ENCODE data around the gene KCTD4.
A peak's percentile ranks its signal among the peaks of the same experiment; 100 is the strongest.

KCTD4 gene

GRCh38 chr13:45219123-45219891 is 18.5 kb upstream of the KCTD4 start:
- no peak for TF ChIP-seq ZFP3 (CRISPR knock-in tag; IDR thresholded peaks at IDR 0.05)

GRCh38 chr13:45218689-45219088 is 17.8 kb upstream of the KCTD4 start:
- ATAC-seq = peak; percentile 47
- TF ChIP-seq ZNF565 (CRISPR knock-in tag; conservative IDR thresholded peaks at IDR 0.05; ENCODE audit: low read depth) (no peak), PPARA (CRISPR knock-in tag; IDR thresholded peaks at IDR 0.05; ENCODE audit: borderline replicate concordance) (no peak), CSRNP3 (CRISPR knock-in tag; IDR thresholded peaks at IDR 0.05) (no peak), ZFP30 (CRISPR knock-in tag; IDR thresholded peaks at IDR 0.05) (no peak), GLIS3 (CRISPR knock-in tag; IDR thresholded peaks at IDR 0.05) (no peak), ARNTL (CRISPR knock-in tag; IDR thresholded peaks at IDR 0.05; ENCODE audit: borderline replicate concordance, low read depth) (no peak), TCF4 (CRISPR knock-in tag; IDR thresholded peaks at IDR 0.05; ENCODE audit: borderline replicate concordance) (no peak), ISL1 (CRISPR knock-in tag; IDR thresholded peaks at IDR 0.05) (no peak), ZC3H10 (CRISPR knock-in tag; IDR thresholded peaks at IDR 0.05) (no peak), BACH2 (CRISPR knock-in tag; IDR thresholded peaks at IDR 0.05; ENCODE audit: borderline replicate concordance) (no peak), CREB5 (CRISPR knock-in tag; IDR thresholded peaks at IDR 0.05; ENCODE audit: low read depth) (no peak), ZNF8 (CRISPR knock-in tag; IDR thresholded peaks at IDR 0.05) (no peak), SNAI2 (CRISPR knock-in tag; IDR thresholded peaks at IDR 0.05) (no peak)

More at GRCh38 chr13:45219123-45219891, 18.5 kb upstream of the KCTD4 start:
- peak; percentile 53 for ATAC-seq

- ATAC-seq = no peak
- TF ChIP-seq TSHZ2 (CRISPR knock-in tag; IDR thresholded peaks at IDR 0.05) = no peak
- TF ChIP-seq RARB (CRISPR knock-in tag; IDR thresholded peaks at IDR 0.05) = no peak
- no peak for TF ChIP-seq ESRRG (CRISPR knock-in tag; IDR thresholded peaks at IDR 0.05)
- TF ChIP-seq SNAI2 (CRISPR knock-in tag; IDR thresholded peaks at IDR 0.05) = no peak
- TF ChIP-seq TOX (CRISPR knock-in tag; IDR thresholded peaks at IDR 0.05; ENCODE audit: borderline replicate concordance) = no peak
- no peak for TF ChIP-seq ZFP30 (CRISPR knock-in tag; IDR thresholded peaks at IDR 0.05)
- no peak for TF ChIP-seq CSRNP3 (CRISPR knock-in tag; IDR thresholded peaks at IDR 0.05)
- no peak for TF ChIP-seq TCF4 (CRISPR knock-in tag; IDR thresholded peaks at IDR 0.05; ENCODE audit: borderline replicate concordance)
- no peak for TF ChIP-seq ZC3H10 (CRISPR knock-in tag; IDR thresholded peaks at IDR 0.05)
- no peak for TF ChIP-seq ZNF565 (CRISPR knock-in tag; conservative IDR thresholded peaks at IDR 0.05; ENCODE audit: low read depth)
- no peak for TF ChIP-seq CSDC2 (CRISPR knock-in tag; IDR thresholded peaks at IDR 0.05)
- no peak for TF ChIP-seq POU6F1 (CRISPR knock-in tag; IDR thresholded peaks at IDR 0.05; ENCODE audit: borderline replicate concordance, low read depth)
- TF ChIP-seq ISL1 (CRISPR knock-in tag; IDR thresholded peaks at IDR 0.05) = no peak
- no peak for TF ChIP-seq OSR1 (CRISPR knock-in tag; IDR thresholded peaks at IDR 0.05)
- TF ChIP-seq BACH2 (CRISPR knock-in tag; IDR thresholded peaks at IDR 0.05; ENCODE audit: borderline replicate concordance) = no peak
Observed at GRCh38 chr13:45216193-45216592, 15.3 kb upstream of the KCTD4 start.

Measured in SK-N-SH treated with all-trans-retinoic acid at 6 μM for 48 hours (cell line).